ENCODE measurements around the gene PCDH15.

The PCDH15 gene

GRCh38 chr10:54666192-54666591 lies 134.8 kb downstream of the PCDH15 start:
- Mint-ChIP-seq H3K9me3 (peaks cover 1% of the 10 kb centered on the region), H3K27ac (no peak overlapping the region), H3K27me3 (no peaks in the 10 kb centered on the region), H3K36me3 (no peaks in the 10 kb centered on the region), H3K4me1 (no peaks in the 10 kb centered on the region), H3K4me3 (no peak overlapping the region)
- ATAC-seq (ENCODE audit: low read depth) = no peak
- no peak for DNase-seq (ENCODE audit: low spot score in 2 of 2)

- Mint-ChIP-seq H3K27me3 (no peaks in the 10 kb centered on the region), H3K4me3 (no peak overlapping the region)
Observed at GRCh38 chr10:54665095-54665494, 135.9 kb downstream of the PCDH15 start.

GRCh38 chr10:54660397-54660796 lies 140.6 kb downstream of the PCDH15 start:
- no peak overlapping the region for H3K27ac Mint-ChIP-seq

More at GRCh38 chr10:54665095-54665494, 135.9 kb downstream of the PCDH15 start:
- H3K9me3 Mint-ChIP-seq = peaks cover 1% of the 10 kb centered on the region
- H3K27ac Mint-ChIP-seq = no peak overlapping the region
- DNase-seq (ENCODE audit: low spot score in 2 of 2) (no peak), ATAC-seq (ENCODE audit: low read depth) (no peak)
- no peaks in the 10 kb centered on the region for H3K4me1 Mint-ChIP-seq
- H3K36me3 Mint-ChIP-seq = no peaks in the 10 kb centered on the region

GRCh38 chr10:54656643-54657042 lies 144.4 kb downstream of the PCDH15 start:
- DNase-seq (ENCODE audit: low spot score in 2 of 2) = no peak
- H3K27ac Mint-ChIP-seq = no peak overlapping the region
- H3K27me3 Mint-ChIP-seq = no peaks in the 10 kb centered on the region
- no peak overlapping the region for H3K4me3 Mint-ChIP-seq
- H3K36me3 Mint-ChIP-seq = no peaks in the 10 kb centered on the region
- no peak for ATAC-seq (ENCODE audit: low read depth)
- no peaks in the 10 kb centered on the region for H3K9me3 Mint-ChIP-seq
- no peaks in the 10 kb centered on the region for H3K4me1 Mint-ChIP-seq

More at GRCh38 chr10:54660397-54660796, 140.6 kb downstream of the PCDH15 start:
- DNase-seq (ENCODE audit: low spot score in 2 of 2) (no peak), ATAC-seq (ENCODE audit: low read depth) (no peak)
- Mint-ChIP-seq H3K4me1 (no peaks in the 10 kb centered on the region), H3K9me3 (no peaks in the 10 kb centered on the region), H3K27me3 (no peaks in the 10 kb centered on the region), H3K4me3 (no peak overlapping the region), H3K36me3 (no peaks in the 10 kb centered on the region)

- H3K36me3 Mint-ChIP-seq = no peaks in the 10 kb centered on the region
- H3K9me3 Mint-ChIP-seq = no peaks in the 10 kb centered on the region
- no peak overlapping the region for H3K27ac Mint-ChIP-seq
- DNase-seq (ENCODE audit: low spot score in 2 of 2) (no peak), ATAC-seq (ENCODE audit: low read depth) (no peak)
- H3K4me1 Mint-ChIP-seq = no peaks in the 10 kb centered on the region
- H3K4me3 Mint-ChIP-seq = no peak overlapping the region
- no peaks in the 10 kb centered on the region for H3K27me3 Mint-ChIP-seq
Observed at GRCh38 chr10:54653518-54653917, 147.5 kb downstream of the PCDH15 start.

- ATAC-seq (ENCODE audit: low read depth) = no peak
- Mint-ChIP-seq H3K4me1 (no peaks in the 10 kb centered on the region), H3K36me3 (no peaks in the 10 kb centered on the region), H3K27me3 (no peaks in the 10 kb centered on the region), H3K4me3 (no peak overlapping the region), H3K27ac (no peak overlapping the region), H3K9me3 (no peaks in the 10 kb centered on the region)
- DNase-seq (ENCODE audit: low spot score in 2 of 2) = no peak
Observed at GRCh38 chr10:54650547-54650946, 150.5 kb downstream of the PCDH15 start.

- Mint-ChIP-seq H3K9me3 (no peaks in the 10 kb centered on the region), H3K36me3 (no peaks in the 10 kb centered on the region), H3K27me3 (no peaks in the 10 kb centered on the region), H3K4me3 (no peak overlapping the region), H3K4me1 (no peaks in the 10 kb centered on the region), H3K27ac (no peak overlapping the region)
- no peak for ATAC-seq (ENCODE audit: low read depth)
- DNase-seq (ENCODE audit: low spot score in 2 of 2) = no peak
Observed at GRCh38 chr10:54622017-54622416, 179.0 kb downstream of the PCDH15 start.

GRCh38 chr10:54620352-54620751 lies 180.7 kb downstream of the PCDH15 start:
- H3K36me3 Mint-ChIP-seq = no peaks in the 10 kb centered on the region
- no peak for ATAC-seq (ENCODE audit: low read depth)
- no peaks in the 10 kb centered on the region for H3K27me3 Mint-ChIP-seq
- no peaks in the 10 kb centered on the region for H3K9me3 Mint-ChIP-seq
- H3K4me3 Mint-ChIP-seq = no peak overlapping the region
- no peak for DNase-seq (ENCODE audit: low spot score in 2 of 2)
- H3K27ac Mint-ChIP-seq = no peak overlapping the region
- no peaks in the 10 kb centered on the region for H3K4me1 Mint-ChIP-seq

GRCh38 chr10:54614072-54614471 lies 187.0 kb downstream of the PCDH15 start:
- Mint-ChIP-seq H3K27me3 (no peaks in the 10 kb centered on the region), H3K36me3 (no peaks in the 10 kb centered on the region), H3K27ac (no peak overlapping the region), H3K4me1 (no peaks in the 10 kb centered on the region), H3K9me3 (no peaks in the 10 kb centered on the region), H3K4me3 (no peak overlapping the region)
- ATAC-seq (ENCODE audit: low read depth) (no peak), DNase-seq (ENCODE audit: low spot score in 2 of 2) (no peak)

GRCh38 chr10:54613162-54613561 lies 187.9 kb downstream of the PCDH15 start:
- Mint-ChIP-seq H3K36me3 (no peaks in the 10 kb centered on the region), H3K27me3 (no peaks in the 10 kb centered on the region), H3K9me3 (no peaks in the 10 kb centered on the region), H3K4me3 (no peak overlapping the region), H3K27ac (no peak overlapping the region), H3K4me1 (no peaks in the 10 kb centered on the region)
- ATAC-seq (ENCODE audit: low read depth) = no peak
- DNase-seq (ENCODE audit: low spot score in 2 of 2) = no peak

GRCh38 chr10:54609423-54609822 lies 191.6 kb downstream of the PCDH15 start:
- DNase-seq (ENCODE audit: low spot score in 2 of 2) = no peak
- no peak for ATAC-seq (ENCODE audit: low read depth)

GRCh38 chr10:54607983-54608382 lies 193.0 kb downstream of the PCDH15 start:
- ATAC-seq (ENCODE audit: low read depth) = no peak
- DNase-seq (ENCODE audit: low spot score in 2 of 2) = no peak

More at GRCh38 chr10:54609423-54609822, 191.6 kb downstream of the PCDH15 start:
- no peaks in the 10 kb centered on the region for H3K9me3 Mint-ChIP-seq
- H3K4me1 Mint-ChIP-seq = no peaks in the 10 kb centered on the region
- H3K36me3 Mint-ChIP-seq = no peaks in the 10 kb centered on the region
- H3K27ac Mint-ChIP-seq = no peak overlapping the region
- H3K27me3 Mint-ChIP-seq = no peaks in the 10 kb centered on the region
- H3K4me3 Mint-ChIP-seq = no peak overlapping the region

GRCh38 chr10:54594289-54594688 lies 206.7 kb downstream of the PCDH15 start:
- no peaks in the 10 kb centered on the region for H3K27me3 Mint-ChIP-seq
- peaks cover 4% of the 10 kb centered on the region for H3K9me3 Mint-ChIP-seq
- ATAC-seq (ENCODE audit: low read depth) (no peak), DNase-seq (ENCODE audit: low spot score in 2 of 2) (no peak)
- no peaks in the 10 kb centered on the region for H3K36me3 Mint-ChIP-seq
- H3K27ac Mint-ChIP-seq = no peak overlapping the region
- no peaks in the 10 kb centered on the region for H3K4me1 Mint-ChIP-seq
- H3K4me3 Mint-ChIP-seq = no peak overlapping the region

More at GRCh38 chr10:54607983-54608382, 193.0 kb downstream of the PCDH15 start:
- H3K36me3 Mint-ChIP-seq = no peaks in the 10 kb centered on the region
- no peaks in the 10 kb centered on the region for H3K27me3 Mint-ChIP-seq
- no peak overlapping the region for H3K27ac Mint-ChIP-seq
- H3K9me3 Mint-ChIP-seq = no peaks in the 10 kb centered on the region
- no peak overlapping the region for H3K4me3 Mint-ChIP-seq
- no peaks in the 10 kb centered on the region for H3K4me1 Mint-ChIP-seq

- H3K36me3 Mint-ChIP-seq = no peaks in the 10 kb centered on the region
- no peaks in the 10 kb centered on the region for H3K27me3 Mint-ChIP-seq
- ATAC-seq (ENCODE audit: low read depth) (no peak), DNase-seq (ENCODE audit: low spot score in 2 of 2) (no peak)
- peaks cover 1% of the 10 kb centered on the region for H3K9me3 Mint-ChIP-seq
- no peaks in the 10 kb centered on the region for H3K4me1 Mint-ChIP-seq
- H3K4me3 Mint-ChIP-seq = no peak overlapping the region
- no peak overlapping the region for H3K27ac Mint-ChIP-seq
Observed at GRCh38 chr10:54587971-54588370, 213.1 kb downstream of the PCDH15 start.

- Mint-ChIP-seq H3K9me3 (no peaks in the 10 kb centered on the region), H3K4me3 (no peak overlapping the region), H3K27me3 (no peaks in the 10 kb centered on the region), H3K27ac (no peak overlapping the region), H3K36me3 (no peaks in the 10 kb centered on the region), H3K4me1 (no peaks in the 10 kb centered on the region)
- ATAC-seq (ENCODE audit: low read depth) (no peak), DNase-seq (ENCODE audit: low spot score in 2 of 2) (no peak)
Observed at GRCh38 chr10:54585572-54585971, 215.5 kb downstream of the PCDH15 start.

All from memory B cell (primary cell).